OCI-LY3 (cell line): ENCODE data around the gene SCN8A.

ENCODE experiments used
- EZH2phosphoT487 ChIP-seq: fragments of 200-600 bp; shearing (Covaris generic); IDR thresholded peaks from 2 replicates; pipeline ENCODE4 v1.6.1; 2018; ENCODE audit warnings: antibody characterized with exemption, mixed run types, low read depth
- TF ChIP-seq, protein P1 (sequence below): fragments of 200-600, 300-600 bp; sonication (generic); IDR thresholded peaks from 2 replicates; pipeline ENCODE4 v1.5.1; 2014; ENCODE audit warnings: antibody characterized with exemption, low read length, low read depth

DNA sequence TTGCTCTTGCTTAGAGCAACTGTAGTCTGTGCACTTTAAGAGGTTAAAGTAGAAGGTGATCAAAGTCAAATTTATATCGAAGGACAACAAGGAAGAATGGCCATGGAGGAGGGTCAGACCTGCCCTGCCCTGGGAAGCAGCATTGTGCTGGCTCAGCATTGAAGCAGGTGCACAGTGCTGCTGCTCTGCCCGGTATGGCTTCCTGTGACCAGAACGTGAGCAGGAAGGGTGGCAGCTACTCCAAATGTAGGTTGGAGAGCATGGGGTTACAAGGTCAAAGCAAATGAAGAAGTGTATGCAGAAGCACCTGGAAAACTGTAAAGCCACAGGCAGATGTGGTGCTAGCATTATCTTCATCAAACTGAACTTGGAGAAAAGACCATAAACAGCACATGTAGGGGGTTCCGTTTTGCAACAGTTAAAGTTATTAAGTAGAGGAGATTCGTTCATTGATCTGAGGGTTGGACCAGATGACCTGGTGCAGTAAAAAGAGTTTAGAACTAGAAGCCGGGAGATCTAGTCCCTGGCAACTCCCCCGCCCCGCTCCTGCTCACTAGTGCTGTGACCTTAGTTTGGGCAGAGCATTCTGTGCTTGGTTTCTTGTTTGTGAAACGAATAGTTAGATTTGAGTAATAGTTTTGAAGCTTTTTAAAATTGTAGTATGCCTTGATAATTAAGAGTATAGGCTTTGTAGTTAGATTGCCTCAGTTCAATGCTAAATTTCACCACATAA is 84.2 kb downstream of the SCN8A start:
- TF ChIP-seq, protein P1, sequence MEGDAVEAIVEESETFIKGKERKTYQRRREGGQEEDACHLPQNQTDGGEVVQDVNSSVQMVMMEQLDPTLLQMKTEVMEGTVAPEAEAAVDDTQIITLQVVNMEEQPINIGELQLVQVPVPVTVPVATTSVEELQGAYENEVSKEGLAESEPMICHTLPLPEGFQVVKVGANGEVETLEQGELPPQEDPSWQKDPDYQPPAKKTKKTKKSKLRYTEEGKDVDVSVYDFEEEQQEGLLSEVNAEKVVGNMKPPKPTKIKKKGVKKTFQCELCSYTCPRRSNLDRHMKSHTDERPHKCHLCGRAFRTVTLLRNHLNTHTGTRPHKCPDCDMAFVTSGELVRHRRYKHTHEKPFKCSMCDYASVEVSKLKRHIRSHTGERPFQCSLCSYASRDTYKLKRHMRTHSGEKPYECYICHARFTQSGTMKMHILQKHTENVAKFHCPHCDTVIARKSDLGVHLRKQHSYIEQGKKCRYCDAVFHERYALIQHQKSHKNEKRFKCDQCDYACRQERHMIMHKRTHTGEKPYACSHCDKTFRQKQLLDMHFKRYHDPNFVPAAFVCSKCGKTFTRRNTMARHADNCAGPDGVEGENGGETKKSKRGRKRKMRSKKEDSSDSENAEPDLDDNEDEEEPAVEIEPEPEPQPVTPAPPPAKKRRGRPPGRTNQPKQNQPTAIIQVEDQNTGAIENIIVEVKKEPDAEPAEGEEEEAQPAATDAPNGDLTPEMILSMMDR = no peak
- TF ChIP-seq EZH2phosphoT487 = no peak
